ENCODE data around the gene PCP2. TPM values are rescaled to one million over a fixed set of nuclear protein-coding genes. Genes with fewer than 3 reads are reported as not detected.

Gene PCP2
- not detected for polyA plus RNA-seq (2012; ENCODE audit: insufficient read depth, insufficient read length, low read depth)

GRCh38 chr19:7633698-7634097 is at the start of gene PCP2:
PCP2 (minus strand) TSS chr19:7633719; CDS start chr19:7633457, 262 bp downstream.
- Histone ChIP-seq H3K4me3 (ENCODE audit: low read depth, low read length) (no peak within 1 kb of the TSS), H3K27me3 (peaks cover 40% of the 10 kb centered on the region), H3K9me3 (no peaks in the 10 kb centered on the region), H3K36me3 (no peaks in the 10 kb centered on the region; the same call in 1 of the 2 replicates), H3K4me1 (no peaks in the 10 kb centered on the region)
- no peak for DNase-seq
- TF ChIP-seq CTCF (IDR thresholded peaks at IDR 0.05; ENCODE audit: low read depth, low read length), result no peak

- TF ChIP-seq CTCF (IDR thresholded peaks at IDR 0.05; ENCODE audit: low read depth, low read length), result no peak
- Histone ChIP-seq H3K9me3 (no peaks in the 10 kb centered on the region), H3K27me3 (peaks cover 19% of the 10 kb centered on the region), H3K4me3 (ENCODE audit: low read depth, low read length) (no peak overlapping the region), H3K4me1 (no peaks in the 10 kb centered on the region), H3K36me3 (peaks cover 11% of the 10 kb centered on the region)
- no peak for DNase-seq
These were observed 48.8 kb upstream of the PCP2 start for GRCh38 chr19:7682175-7682855.

GRCh38 chr19:7681340-7682174 is 48.0 kb upstream of the PCP2 start:
- peak overlapping the region; percentile 90 for H3K4me3 ChIP-seq (ENCODE audit: low read depth, low read length)
- H3K36me3 ChIP-seq, result peaks cover 11% of the 10 kb centered on the region
- no peaks in the 10 kb centered on the region for H3K9me3 ChIP-seq
- H3K4me1 ChIP-seq, result no peaks in the 10 kb centered on the region
- TF ChIP-seq CTCF (IDR thresholded peaks at IDR 0.05; ENCODE audit: low read depth, low read length), result peak; percentile 40
- DNase-seq, result peak; percentile 67
- peaks cover 25% of the 10 kb centered on the region for H3K27me3 ChIP-seq

- peak; percentile 92 for DNase-seq
- peaks cover 33% of the 10 kb centered on the region for H3K27me3 ChIP-seq
- no peaks in the 10 kb centered on the region for H3K4me1 ChIP-seq
- H3K36me3 ChIP-seq, result peaks cover 11% of the 10 kb centered on the region
- peak; percentile 53 for TF ChIP-seq CTCF (IDR thresholded peaks at IDR 0.05; ENCODE audit: low read depth, low read length)
- H3K4me3 ChIP-seq (ENCODE audit: low read depth, low read length), result peak within 1 kb of the TSS; percentile 90
- no peaks in the 10 kb centered on the region for H3K9me3 ChIP-seq
These were observed 47.3 kb upstream of the PCP2 start, which contains the start of gene TRAPPC5 for GRCh38 chr19:7680606-7681339. TRAPPC5 (plus strand) TSS chr19:7680833; CDS start chr19:7682254, 1,421 bp downstream.

GRCh38 chr19:7679771-7680605 is 46.5 kb upstream of the PCP2 start:
- no peak for DNase-seq
- TF ChIP-seq CTCF (IDR thresholded peaks at IDR 0.05; ENCODE audit: low read depth, low read length), result no peak
- no peaks in the 10 kb centered on the region for H3K4me1 ChIP-seq
- peaks cover 11% of the 10 kb centered on the region for H3K36me3 ChIP-seq
- peaks cover 33% of the 10 kb centered on the region for H3K27me3 ChIP-seq
- no peaks in the 10 kb centered on the region for H3K9me3 ChIP-seq
- peak overlapping the region; percentile 90 for H3K4me3 ChIP-seq (ENCODE audit: low read depth, low read length)

All from BE2C (cell line).